Natural killer cell (primary cell): ENCODE measurements around the gene SCD5. TPM values are rescaled to one million over a fixed set of nuclear protein-coding genes. Genes with fewer than 3 reads are reported as not detected.

Experiments
- ATAC-seq, 3 donors: fragments of 150-1000 bp in 2 of 3; fragments of 200-7000 bp in 1 of 3; cut with Tn5 transposase; 1 replicate in 1 of 3; 2 replicates in 2 of 3; pipeline ENCODE4 v1.10.0; 2021; ENCODE audit warnings: mild to moderate bottlenecking in 2 of 3, moderate library complexity in 2 of 3
- DNase-seq, 2 donors: peaks; one replicate each; pipeline versions ENCODE4 v3.0.0 to v3.0.0-alpha.2; 2013 to 2021; ENCODE audit warnings: mixed read lengths in 1 of 2
- H3K27ac ChIP-seq: one replicate; pipeline ENCODE4 v1.5.1; 2013; ENCODE audit warnings: mild to moderate bottlenecking, low read length
- H3K27me3 ChIP-seq: one replicate; pipeline ENCODE4 v1.6.1; 2013; ENCODE audit warnings: low read length; ENCODE audit not compliant: control insufficient read depth, insufficient read depth
- H3K36me3 ChIP-seq: one replicate; pipeline ENCODE4 v1.6.1; 2013; ENCODE audit warnings: low read length; ENCODE audit not compliant: control insufficient read depth, insufficient read depth
- H3K4me1 ChIP-seq: one replicate; pipeline ENCODE4 v1.6.1; 2013; ENCODE audit warnings: low read length; ENCODE audit not compliant: control insufficient read depth, insufficient read depth
- H3K4me3 ChIP-seq: one replicate; pipeline ENCODE4 v1.5.1; 2013; ENCODE audit warnings: low read length
- H3K9me3 ChIP-seq: one replicate; pipeline ENCODE4 v1.6.1; 2013; ENCODE audit warnings: low read length; ENCODE audit not compliant: control insufficient read depth, insufficient read depth
- H3K27ac Mint-ChIP-seq, 2 donors: one replicate each; pipeline ENCODE4 v1.8.0; 2022; ENCODE audit warnings: mild to moderate bottlenecking in 2 of 2, mixed read lengths in 2 of 2, moderate library complexity in 1 of 2
- H3K27me3 Mint-ChIP-seq, 2 donors: one replicate each; pipeline ENCODE4 v1.8.0; 2022; ENCODE audit warnings: low read depth in 2 of 2, mixed read lengths in 2 of 2
- H3K36me3 Mint-ChIP-seq: one replicate; pipeline ENCODE4 v1.8.0; 2022; ENCODE audit warnings: mixed read lengths
- H3K4me1 Mint-ChIP-seq, 2 donors: one replicate each; pipeline ENCODE4 v1.8.0; 2022; ENCODE audit warnings: mixed read lengths in 2 of 2
- H3K4me3 Mint-ChIP-seq: one replicate; pipeline ENCODE4 v1.8.0; 2022; ENCODE audit warnings: mild to moderate bottlenecking, moderate library complexity, mixed read lengths
- H3K9me3 Mint-ChIP-seq, 2 donors: one replicate each; pipeline ENCODE4 v1.8.0; 2022; ENCODE audit warnings: mixed read lengths in 2 of 2
- WGBS: methylation state at CpG from one replicate; pipeline ENCODE4 v1.1.7; 2013; ENCODE audit warnings: missing lambda C conversion rate; ENCODE audit not compliant: insufficient coverage; 5-methylcytosine and 5-hydroxymethylcytosine counted together
- intact Hi-C: fragments of 100-400 bp; cut with micrococcal nuclease; formaldehyde crosslinking; loops from one replicate; pipeline ENCODE4 v1.14.2; 2022
- total RNA-seq, 4 donors: library from RNA; stranded (reverse); fragments of 120-200 nt in 1 of 4; gene quantifications; one replicate each; pipeline versions ENCODE4 v1.2.3 to v1.2.4, GENCODE V29; 2013 to 2022
- TF ChIP-seq, protein P1 (sequence below): fragments of 200-600 bp; IDR thresholded peaks from one replicate; pipeline ENCODE4 v1.8.0; 2022; ENCODE audit warnings: antibody characterized with exemption

The SCD5 gene
- total RNA-seq, 3 donors from 2014 or later (not counting 1 experiment from before 2014, with no cell fraction given), result 8.9 to 11.6 (median 9.0) TPM

DNA sequence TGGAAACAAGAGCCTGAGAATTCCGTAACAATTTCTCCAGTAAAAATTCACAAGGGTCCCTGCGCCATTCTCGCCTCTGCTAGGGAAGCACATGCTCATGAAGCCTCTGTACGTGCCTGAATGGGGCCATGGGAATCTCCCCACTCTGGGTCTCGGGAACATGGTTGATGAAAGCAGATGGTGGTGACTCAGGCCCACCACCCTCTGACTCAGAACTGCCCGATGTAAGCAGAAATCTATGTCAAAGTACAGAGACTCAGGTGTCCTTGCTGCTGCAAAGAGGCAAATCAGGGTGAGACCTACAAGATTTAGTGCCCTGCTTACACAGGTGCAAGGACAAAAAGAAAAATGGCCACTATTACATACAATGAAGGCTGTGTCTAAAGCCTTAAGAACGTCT, 65.0 kb downstream of the SCD5 start:
- Histone ChIP-seq H3K4me1 (no peaks in the 10 kb centered on the region), H3K27ac (no peak overlapping the region), H3K36me3 (no peaks in the 10 kb centered on the region), H3K27me3 (no peaks in the 10 kb centered on the region), H3K9me3 (no peaks in the 10 kb centered on the region), H3K4me3 (no peak overlapping the region)
- ATAC-seq, result no peak
- Mint-ChIP-seq H3K4me3 (no peak overlapping the region), H3K27ac (no peak overlapping the region), H3K9me3 (no peaks in the 10 kb centered on the region), H3K36me3 (no peaks in the 10 kb centered on the region), H3K4me1 (peaks cover 0 to 10% of the 10 kb centered on the region in 2 donors), H3K27me3 (no peaks in the 10 kb centered on the region)
- 81% methylated on average over 7 of the region's 7 CpGs for WGBS
- intact Hi-C loops, result no loop called here
- TF ChIP-seq, protein P1, sequence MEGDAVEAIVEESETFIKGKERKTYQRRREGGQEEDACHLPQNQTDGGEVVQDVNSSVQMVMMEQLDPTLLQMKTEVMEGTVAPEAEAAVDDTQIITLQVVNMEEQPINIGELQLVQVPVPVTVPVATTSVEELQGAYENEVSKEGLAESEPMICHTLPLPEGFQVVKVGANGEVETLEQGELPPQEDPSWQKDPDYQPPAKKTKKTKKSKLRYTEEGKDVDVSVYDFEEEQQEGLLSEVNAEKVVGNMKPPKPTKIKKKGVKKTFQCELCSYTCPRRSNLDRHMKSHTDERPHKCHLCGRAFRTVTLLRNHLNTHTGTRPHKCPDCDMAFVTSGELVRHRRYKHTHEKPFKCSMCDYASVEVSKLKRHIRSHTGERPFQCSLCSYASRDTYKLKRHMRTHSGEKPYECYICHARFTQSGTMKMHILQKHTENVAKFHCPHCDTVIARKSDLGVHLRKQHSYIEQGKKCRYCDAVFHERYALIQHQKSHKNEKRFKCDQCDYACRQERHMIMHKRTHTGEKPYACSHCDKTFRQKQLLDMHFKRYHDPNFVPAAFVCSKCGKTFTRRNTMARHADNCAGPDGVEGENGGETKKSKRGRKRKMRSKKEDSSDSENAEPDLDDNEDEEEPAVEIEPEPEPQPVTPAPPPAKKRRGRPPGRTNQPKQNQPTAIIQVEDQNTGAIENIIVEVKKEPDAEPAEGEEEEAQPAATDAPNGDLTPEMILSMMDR, result no peak
- DNase-seq, result no peak

GRCh38 chr4:82728301-82728700, 70.3 kb downstream of the SCD5 start:
- Mint-ChIP-seq H3K27ac (no peak overlapping the region), H3K9me3 (no peaks in the 10 kb centered on the region), H3K4me1 (peaks cover 0 to 9% of the 10 kb centered on the region in 2 donors), H3K27me3 (no peaks in the 10 kb centered on the region), H3K36me3 (no peaks in the 10 kb centered on the region), H3K4me3 (no peak overlapping the region)
- H3K4me3 ChIP-seq, result no peak overlapping the region
- no peak for ATAC-seq
- no peaks in the 10 kb centered on the region for H3K36me3 ChIP-seq
- H3K27me3 ChIP-seq, result no peaks in the 10 kb centered on the region
- 88% methylated on average over 1 of the region's 1 CpG for WGBS
- no peaks in the 10 kb centered on the region for H3K4me1 ChIP-seq
- no peak for DNase-seq
- TF ChIP-seq, protein P1, result no peak
- H3K9me3 ChIP-seq, result no peaks in the 10 kb centered on the region
- H3K27ac ChIP-seq, result no peak overlapping the region
- intact Hi-C loops, result no loop called here

DNA sequence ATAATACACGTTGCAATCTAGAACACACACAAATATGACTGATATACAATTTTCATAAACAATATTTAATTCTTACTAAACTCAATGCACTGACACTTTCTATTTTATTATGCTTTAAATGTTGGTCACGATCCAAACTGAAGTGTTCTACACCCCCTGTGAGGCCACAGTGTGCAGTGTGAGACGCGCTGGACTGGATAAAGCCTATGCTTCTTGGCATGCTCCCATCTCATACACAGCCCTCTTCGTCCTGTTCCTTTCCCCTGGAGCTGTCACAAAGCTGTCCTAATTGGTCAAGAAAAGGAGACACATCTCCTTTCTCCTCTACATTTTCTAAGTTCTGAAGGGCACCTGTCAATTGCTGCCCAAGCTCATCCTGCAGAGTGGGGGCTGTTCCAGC, 72.0 kb downstream of the SCD5 start:
- ATAC-seq, result no peak
- 92% methylated on average over 5 of the region's 5 CpGs for WGBS
- intact Hi-C loops, result no loop called here
- H3K9me3 ChIP-seq, result no peaks in the 10 kb centered on the region
- no peaks in the 10 kb centered on the region for H3K4me1 ChIP-seq
- DNase-seq, result no peak
- H3K9me3 Mint-ChIP-seq, result no peaks in the 10 kb centered on the region
- H3K36me3 Mint-ChIP-seq, result no peaks in the 10 kb centered on the region
- H3K27ac Mint-ChIP-seq, result no peak overlapping the region
- H3K4me3 ChIP-seq, result no peak overlapping the region
- no peaks in the 10 kb centered on the region for H3K36me3 ChIP-seq
- H3K4me3 Mint-ChIP-seq, result no peak overlapping the region
- peaks cover 0 to 3% of the 10 kb centered on the region in 2 donors for H3K4me1 Mint-ChIP-seq
- H3K27ac ChIP-seq, result no peak overlapping the region
- no peaks in the 10 kb centered on the region for H3K27me3 Mint-ChIP-seq
- H3K27me3 ChIP-seq, result no peaks in the 10 kb centered on the region
- TF ChIP-seq, protein P1, result no peak

- peaks cover 0 to 15% of the 10 kb centered on the region in 2 donors for H3K4me1 Mint-ChIP-seq
- no peaks in the 10 kb centered on the region for H3K9me3 Mint-ChIP-seq
- intact Hi-C loops, result no loop called here
- Histone ChIP-seq H3K27me3 (no peaks in the 10 kb centered on the region), H3K4me3 (no peak overlapping the region), H3K4me1 (no peaks in the 10 kb centered on the region), H3K27ac (no peak overlapping the region), H3K36me3 (no peaks in the 10 kb centered on the region), H3K9me3 (no peaks in the 10 kb centered on the region)
- H3K27ac Mint-ChIP-seq, result peak overlapping the region in 1 of 2 donors; percentile 44
- ATAC-seq (peak; percentile 72 to 78 (median 74)), DNase-seq (peak in 1 of 2 donors; percentile 40)
- H3K4me3 Mint-ChIP-seq, result no peak overlapping the region
- no peaks in the 10 kb centered on the region for H3K36me3 Mint-ChIP-seq
- H3K27me3 Mint-ChIP-seq, result no peaks in the 10 kb centered on the region
- TF ChIP-seq, protein P1, result peak; percentile 18
- 17% methylated on average over 2 of the region's 2 CpGs for WGBS
Measured at GRCh38 chr4:82721819-82722423, 76.7 kb downstream of the SCD5 start.
